Endothelial cell of umbilical vein (primary cell): ENCODE data around the gene FBXO21. TPM values are rescaled to one million over a fixed set of nuclear protein-coding genes. Genes with fewer than 3 reads are reported as not detected.

Experiments used
- BruUV-seq: library from RNA; stranded (reverse); fragments of 400-500 nt; replicated peaks from 2 replicates; lab custom pipeline; 2021; lab: Mats Ljungman, UMichigan
- CTCF ChIA-PET: fragments of 300-600, 350-600 bp; sonication (Branson Sonifier 250); formaldehyde crosslinking; loops from one replicate; lab custom pipeline; 2021; ENCODE audit warnings: antibody characterized with exemption, inconsistent platforms; lab: Charles Lee
- POLR2A ChIA-PET: fragments of 300-600, 350-600 bp; sonication (Branson Sonifier 250); formaldehyde crosslinking; loops from one replicate; lab custom pipeline; 2021; ENCODE audit warnings: antibody characterized with exemption, inconsistent platforms; lab: Charles Lee
- DNase-seq: peaks from one replicate; pipeline ENCODE4 v3.0.0-alpha.2; 2011; ENCODE audit warnings: low read depth, low spot score
- FAIRE-seq: peaks from 2 replicates; lab custom pipeline; 2011; peaks lifted over from hg19 to GRCh38; lab: Jason Lieb, UNC
- H2AFZ ChIP-seq: 2 replicates; pipeline ENCODE4 v1.6.0; 2012; ENCODE audit warnings: low read depth, low read length, control low read depth, inconsistent platforms
- H3K27ac ChIP-seq: 2 replicates; pipeline ENCODE4 v1.5.1; 2011; ENCODE audit warnings: low read depth, mild to moderate bottlenecking, control low read depth, low read length, moderate library complexity; ENCODE audit not compliant: insufficient read depth
- H3K27me3 ChIP-seq, 2 experiments: 2 replicates each; pipeline versions ENCODE4 v1.6.0 to v1.6.1; 2011; ENCODE audit warnings: low read length in 2 of 2, mixed read lengths in 1 of 2; ENCODE audit not compliant: control insufficient read depth in 2 of 2, insufficient read depth in 2 of 2
- H3K36me3 ChIP-seq, 2 experiments: 2 replicates in 1 of 2; 3 replicates in 1 of 2; pipeline ENCODE4 v1.5.1; 2011; ENCODE audit warnings: low read length in 2 of 2, mild to moderate bottlenecking in 1 of 2, moderate library complexity in 1 of 2; ENCODE audit not compliant: control insufficient read depth in 2 of 2, insufficient read depth in 2 of 2; ENCODE audit errors: extremely low read depth in 1 of 2
- H3K4me1 ChIP-seq: 3 replicates; pipeline ENCODE4 v1.5.1; 2011; ENCODE audit warnings: mild to moderate bottlenecking, low read length; ENCODE audit not compliant: control insufficient read depth, insufficient read depth; ENCODE audit errors: extremely low read depth
- H3K4me2 ChIP-seq: 2 replicates; pipeline ENCODE4 v1.6.1; 2011; ENCODE audit warnings: low read length, control low read depth, mixed read lengths; ENCODE audit not compliant: insufficient read depth
- H3K4me3 ChIP-seq, 3 experiments: fragments of 200-600 bp in 1 of 3; sonication (generic), shearing (Covaris generic) in 1 of 3; replicated peaks in 1 of 3; 2 replicates each; pipeline ENCODE4 v1.5.1; 2011 to 2016; ENCODE audit warnings: control low read depth in 3 of 3, low read length in 3 of 3, mild to moderate bottlenecking in 2 of 3, inconsistent platforms in 1 of 3, low read depth in 1 of 3, moderate library complexity in 1 of 3; ENCODE audit not compliant: insufficient read depth in 1 of 3
- H3K79me2 ChIP-seq: 2 replicates; pipeline ENCODE4 v1.6.0; 2012; ENCODE audit warnings: low read length, inconsistent platforms; ENCODE audit not compliant: control insufficient read depth, insufficient read depth
- H3K9ac ChIP-seq: replicated peaks from 2 replicates; pipeline ENCODE3; 2011; ENCODE audit warnings: low read length, control low read depth; ENCODE audit not compliant: insufficient read depth; ENCODE audit errors: extremely low read depth
- H3K9me1 ChIP-seq: replicated peaks from 3 replicates; pipeline ENCODE4 v1.6.0; 2011; ENCODE audit warnings: mild to moderate bottlenecking, low read length; ENCODE audit not compliant: control insufficient read depth, insufficient read depth; ENCODE audit errors: extremely low read depth
- H3K9me3 ChIP-seq: replicated peaks from 2 replicates; pipeline ENCODE4 v1.5.1; 2012; ENCODE audit warnings: low read length, inconsistent platforms; ENCODE audit not compliant: control insufficient read depth, insufficient read depth
- H4K20me1 ChIP-seq: replicated peaks from 2 replicates; pipeline ENCODE3; 2011; ENCODE audit warnings: mild to moderate bottlenecking, low read length; ENCODE audit not compliant: control insufficient read depth, insufficient read depth; ENCODE audit errors: extremely low read depth
- CTCF ChIP-seq, 2 donors: IDR thresholded peaks; 1 replicate in 1 of 2; 2 replicates in 1 of 2; pipeline ENCODE4 v1.5.1; 2011; ENCODE audit warnings: low read length in 2 of 2, mild to moderate bottlenecking in 2 of 2, moderate library complexity in 2 of 2, control low read depth in 1 of 2, inconsistent platforms in 1 of 2, low read depth in 1 of 2; ENCODE audit not compliant: insufficient read depth in 1 of 2; ENCODE audit errors: extremely low read depth in 1 of 2
- EZH2 ChIP-seq: IDR thresholded peaks from 2 replicates; pipeline ENCODE4 v1.6.1; 2012; ENCODE audit warnings: borderline replicate concordance, low read depth, mild to moderate bottlenecking, moderate library complexity, low read length, inconsistent platforms; ENCODE audit not compliant: severe bottlenecking
- FOS ChIP-seq: IDR thresholded peaks from 2 replicates; pipeline ENCODE4 v1.6.1; 2011; ENCODE audit warnings: mild to moderate bottlenecking, low read length, moderate library complexity, borderline replicate concordance; ENCODE audit not compliant: insufficient read depth
- GATA2 ChIP-seq: IDR thresholded peaks from 2 replicates; pipeline ENCODE4 v1.7.0; 2011; ENCODE audit warnings: low read depth, mild to moderate bottlenecking, moderate library complexity, mixed read lengths, low read length; ENCODE audit not compliant: insufficient read length, insufficient read depth
- JUN ChIP-seq: IDR thresholded peaks from 2 replicates; pipeline ENCODE4 v1.6.1; 2011; ENCODE audit warnings: borderline replicate concordance, low read depth; ENCODE audit not compliant: insufficient read length, insufficient read depth
- MAX ChIP-seq: IDR thresholded peaks from 2 replicates; pipeline ENCODE4 v1.6.1; 2011; ENCODE audit not compliant: insufficient read depth, insufficient read length
- MYC ChIP-seq: IDR thresholded peaks from one replicate; pipeline ENCODE4 v1.6.1; 2011; ENCODE audit warnings: mild to moderate bottlenecking, low read depth, low read length
- POLR2A ChIP-seq: IDR thresholded peaks from 2 replicates; pipeline ENCODE4 v1.6.1; 2012; ENCODE audit warnings: low read depth, mild to moderate bottlenecking, control low read depth, low read length
- POLR2AphosphoS5 ChIP-seq: IDR thresholded peaks from 2 replicates; pipeline ENCODE4 v1.6.1; 2012; ENCODE audit warnings: low read depth, mild to moderate bottlenecking, control low read depth, low read length, moderate library complexity; ENCODE audit not compliant: insufficient read depth
- dilution Hi-C: fragments of 300-500 bp; cut with MboI; formaldehyde crosslinking; loops from one replicate; pipeline ENCODE4 v1.15.0; 2019; ENCODE audit warnings: low sequenced_read_pairs; ENCODE audit not compliant: extremely low pct_ligation_motif_present
- intact Hi-C: fragments of 100-400 bp; cut with micrococcal nuclease; formaldehyde crosslinking; loops from one replicate; pipeline ENCODE4 v1.10.0; 2022
- polyA plus RNA-seq, 4 experiments: library from polyadenylated mRNA; depleted of rRNA in 3 of 4; stranded (reverse) in 3 of 4; unstranded in 1 of 4; fragments of >200 nt; gene quantifications; 2 replicates each; pipeline versions ENCODE4 v1.2.1 to v1.2.3, GENCODE V29; 2011 to 2012; ENCODE audit warnings: missing spikeins in 1 of 4
- total RNA-seq: library from RNA; stranded (reverse); gene quantifications from 2 replicates; pipeline ENCODE4 v1.2.3, GENCODE V29; 2021

FBXO21 gene
- total and polyA plus RNA-seq, 2 donors (not counting 3 experiments of a cell fraction or from before 2014, with no cell fraction given): 41.6 to 66.7 TPM

- BruUV-seq: no TSS peak
- H3K79me2 ChIP-seq: peaks cover 15% of the 10 kb centered on the region
- H3K4me1 ChIP-seq: peaks cover 9% of the 10 kb centered on the region
- no peak overlapping the region for H3K9ac ChIP-seq
- H3K4me2 ChIP-seq: no peak overlapping the region
- ChIA-PET CTCF (no interaction called here), POLR2A (no interaction called here)
- DNase-seq: no peak
- peaks cover 3 to 4% of the 10 kb centered on the region in 2 experiments for H3K27me3 ChIP-seq
- H4K20me1 ChIP-seq: no peaks in the 10 kb centered on the region
- no peaks in the 10 kb centered on the region for H3K9me3 ChIP-seq
- no peak overlapping the region for H3K4me3 ChIP-seq
- H2AFZ ChIP-seq: no peak overlapping the region
- intact Hi-C loops: no loop called here
- dilution Hi-C loops: no loop called here
- TF ChIP-seq POLR2A (no peak), FOS (no peak), POLR2AphosphoS5 (no peak), JUN (no peak), MYC (no peak), EZH2 (no peak), CTCF (IDR thresholded peaks at IDR 0.05; ENCODE audit: extremely low read depth in 1 of 2, insufficient read depth in 1 of 2, low read depth in 1 of 2, low read length in 2 of 2) (no peak), MAX (no peak), GATA2 (no peak)
- no peak for FAIRE-seq
- H3K9me1 ChIP-seq: no peaks in the 10 kb centered on the region
- no peak overlapping the region for H3K27ac ChIP-seq
- H3K36me3 ChIP-seq: peaks cover 0 to 3% of the 10 kb centered on the region in 2 experiments
These were observed 1.8 kb upstream of the FBXO21 start for GRCh38 chr12:117192057-117192456.
